ENCODE data around the gene ARFGEF2.

ARFGEF2 gene

GRCh38 chr20:48999890-49000870, 78.7 kb downstream of the ARFGEF2 start:
- H2AK5ac ChIP-seq (ENCODE audit: low read length, severe bottlenecking) = no peak overlapping the region
- H3K79me1 ChIP-seq (replicated peaks; ENCODE audit: low read length, poor library complexity, severe bottlenecking) = peaks cover 9% of the 10 kb centered on the region
- H3K4me1 ChIP-seq (ENCODE audit: control insufficient read depth, insufficient read depth, low read depth, low read length) = no peaks in the 10 kb centered on the region
- no peak overlapping the region for H2BK12ac ChIP-seq (ENCODE audit: low read length in 2 of 2)
- H3K27ac ChIP-seq (ENCODE audit: low read length, poor library complexity, severe bottlenecking) = no peak overlapping the region
- H3K27me3 ChIP-seq (ENCODE audit: control insufficient read depth in 1 of 2, insufficient read depth in 1 of 2, low read length in 2 of 2) = no peaks in the 10 kb centered on the region
- WGBS = 84% methylated on average over 3 of the region's 3 CpGs
- no peak overlapping the region for H3K18ac ChIP-seq (ENCODE audit: low read depth in 1 of 2, low read length in 2 of 2)
- peaks cover 31 to 80% of the 10 kb centered on the region in 2 experiments for H3K36me3 ChIP-seq (ENCODE audit: control insufficient read depth in 1 of 2, insufficient read depth in 2 of 2, low read depth in 1 of 2, low read length in 2 of 2)
- no peak overlapping the region for H2BK5ac ChIP-seq (ENCODE audit: low read depth, low read length, poor library complexity, severe bottlenecking)
- no peak overlapping the region for H3K4ac ChIP-seq (ENCODE audit: low read depth in 1 of 2, low read length in 2 of 2)
- H3K23ac ChIP-seq (ENCODE audit: low read length in 2 of 2) = no peak overlapping the region
- H2BK15ac ChIP-seq (ENCODE audit: low read depth, poor library complexity, severe bottlenecking) = no peak overlapping the region
- no peak overlapping the region for H4K8ac ChIP-seq (ENCODE audit: low read length)
- no peak for DNase-seq
- H4K91ac ChIP-seq (ENCODE audit: low read length) = no peak overlapping the region
- H2AFZ ChIP-seq (ENCODE audit: low read depth, low read length) = no peak overlapping the region
- no peak overlapping the region for H3K4me3 ChIP-seq (ENCODE audit: insufficient read depth in 1 of 2, low read depth in 1 of 2, low read length in 2 of 2)
- no peak overlapping the region for H3K14ac ChIP-seq (ENCODE audit: low read length in 2 of 2)
- H3K9ac ChIP-seq (ENCODE audit: low read length) = peak overlapping the region; percentile 40
- H3K4me2 ChIP-seq (ENCODE audit: low read length, poor library complexity, severe bottlenecking) = no peak overlapping the region
- no peak overlapping the region for H2BK120ac ChIP-seq (ENCODE audit: low read depth, low read length)
- H3K9me3 ChIP-seq (ENCODE audit: control insufficient read depth, low read length) = no peaks in the 10 kb centered on the region

GRCh38 chr20:49001741-49002140, 80.2 kb downstream of the ARFGEF2 start:
- peaks cover 29 to 76% of the 10 kb centered on the region in 2 experiments for H3K36me3 ChIP-seq (ENCODE audit: control insufficient read depth in 1 of 2, insufficient read depth in 2 of 2, low read depth in 1 of 2, low read length in 2 of 2)
- no peaks in the 10 kb centered on the region for H3K4me1 ChIP-seq (ENCODE audit: control insufficient read depth, insufficient read depth, low read depth, low read length)
- H3K27me3 ChIP-seq (ENCODE audit: control insufficient read depth in 1 of 2, insufficient read depth in 1 of 2, low read length in 2 of 2) = no peaks in the 10 kb centered on the region
- H3K18ac ChIP-seq (ENCODE audit: low read depth in 1 of 2, low read length in 2 of 2) = no peak overlapping the region
- no peak overlapping the region for H3K4me2 ChIP-seq (ENCODE audit: low read length, poor library complexity, severe bottlenecking)
- no peak overlapping the region for H4K8ac ChIP-seq (ENCODE audit: low read length)
- no peak for DNase-seq
- no peak overlapping the region for H2AK5ac ChIP-seq (ENCODE audit: low read length, severe bottlenecking)
- no peak overlapping the region for H2BK120ac ChIP-seq (ENCODE audit: low read depth, low read length)
- peaks cover 12% of the 10 kb centered on the region for H3K79me1 ChIP-seq (replicated peaks; ENCODE audit: low read length, poor library complexity, severe bottlenecking)
- no peak overlapping the region for H3K4me3 ChIP-seq (ENCODE audit: insufficient read depth in 1 of 2, low read depth in 1 of 2, low read length in 2 of 2)
- H2AFZ ChIP-seq (ENCODE audit: low read depth, low read length) = no peak overlapping the region
- 98% methylated on average over 6 of the region's 7 CpGs for WGBS
- H3K27ac ChIP-seq (ENCODE audit: low read length, poor library complexity, severe bottlenecking) = no peak overlapping the region
- no peak overlapping the region for H3K14ac ChIP-seq (ENCODE audit: low read length in 2 of 2)
- no peak overlapping the region for H2BK5ac ChIP-seq (ENCODE audit: low read depth, low read length, poor library complexity, severe bottlenecking)
- H3K9ac ChIP-seq (ENCODE audit: low read length) = no peak overlapping the region
- no peak overlapping the region for H3K23ac ChIP-seq (ENCODE audit: low read length in 2 of 2)
- no peak overlapping the region for H2BK12ac ChIP-seq (ENCODE audit: low read length in 2 of 2)
- H2BK15ac ChIP-seq (ENCODE audit: low read depth, poor library complexity, severe bottlenecking) = no peak overlapping the region
- H4K91ac ChIP-seq (ENCODE audit: low read length) = no peak overlapping the region
- no peak overlapping the region for H3K4ac ChIP-seq (ENCODE audit: low read depth in 1 of 2, low read length in 2 of 2)
- no peaks in the 10 kb centered on the region for H3K9me3 ChIP-seq (ENCODE audit: control insufficient read depth, low read length)

GRCh38 chr20:49006446-49006980, 85.0 kb downstream of the ARFGEF2 start:
- Histone ChIP-seq H3K23ac (ENCODE audit: low read length in 2 of 2) (no peak overlapping the region), H2BK120ac (ENCODE audit: low read depth, low read length) (no peak overlapping the region), H4K91ac (ENCODE audit: low read length) (no peak overlapping the region), H2AK5ac (ENCODE audit: low read length, severe bottlenecking) (no peak overlapping the region), H3K79me1 (replicated peaks; ENCODE audit: low read length, poor library complexity, severe bottlenecking) (peaks cover 5% of the 10 kb centered on the region), H3K18ac (ENCODE audit: low read depth in 1 of 2, low read length in 2 of 2) (no peak overlapping the region), H2BK12ac (ENCODE audit: low read length in 2 of 2) (no peak overlapping the region), H3K4me1 (ENCODE audit: control insufficient read depth, insufficient read depth, low read depth, low read length) (no peaks in the 10 kb centered on the region), H4K8ac (ENCODE audit: low read length) (no peak overlapping the region), H2BK15ac (ENCODE audit: low read depth, poor library complexity, severe bottlenecking) (no peak overlapping the region), H2AFZ (ENCODE audit: low read depth, low read length) (no peak overlapping the region), H3K4me2 (ENCODE audit: low read length, poor library complexity, severe bottlenecking) (no peak overlapping the region), H3K27ac (ENCODE audit: low read length, poor library complexity, severe bottlenecking) (no peak overlapping the region), H3K9ac (ENCODE audit: low read length) (no peak overlapping the region), H3K4me3 (ENCODE audit: insufficient read depth in 1 of 2, low read depth in 1 of 2, low read length in 2 of 2) (no peak overlapping the region), H3K4ac (ENCODE audit: low read depth in 1 of 2, low read length in 2 of 2) (no peak overlapping the region), H3K14ac (ENCODE audit: low read length in 2 of 2) (no peak overlapping the region), H2BK5ac (ENCODE audit: low read depth, low read length, poor library complexity, severe bottlenecking) (no peak overlapping the region), H3K9me3 (ENCODE audit: control insufficient read depth, low read length) (no peaks in the 10 kb centered on the region), H3K27me3 (ENCODE audit: control insufficient read depth in 1 of 2, insufficient read depth in 1 of 2, low read length in 2 of 2) (no peaks in the 10 kb centered on the region), H3K36me3 (ENCODE audit: control insufficient read depth in 1 of 2, insufficient read depth in 2 of 2, low read depth in 1 of 2, low read length in 2 of 2) (peaks cover 21 to 76% of the 10 kb centered on the region in 2 experiments)
- no peak for DNase-seq
- WGBS = 98% methylated on average over 8 of the region's 8 CpGs

- H2BK12ac ChIP-seq (ENCODE audit: low read length in 2 of 2) = no peak overlapping the region
- H3K23ac ChIP-seq (ENCODE audit: low read length in 2 of 2) = no peak overlapping the region
- no peak for DNase-seq
- H3K14ac ChIP-seq (ENCODE audit: low read length in 2 of 2) = no peak overlapping the region
- no peak overlapping the region for H3K9ac ChIP-seq (ENCODE audit: low read length)
- H3K18ac ChIP-seq (ENCODE audit: low read depth in 1 of 2, low read length in 2 of 2) = no peak overlapping the region
- H2BK15ac ChIP-seq (ENCODE audit: low read depth, poor library complexity, severe bottlenecking) = no peak overlapping the region
- no peak overlapping the region for H2BK120ac ChIP-seq (ENCODE audit: low read depth, low read length)
- peaks cover 26 to 92% of the 10 kb centered on the region in 2 experiments for H3K36me3 ChIP-seq (ENCODE audit: control insufficient read depth in 1 of 2, insufficient read depth in 2 of 2, low read depth in 1 of 2, low read length in 2 of 2)
- no peak overlapping the region for H3K4me3 ChIP-seq (ENCODE audit: insufficient read depth in 1 of 2, low read depth in 1 of 2, low read length in 2 of 2)
- H4K8ac ChIP-seq (ENCODE audit: low read length) = no peak overlapping the region
- H3K4me1 ChIP-seq (ENCODE audit: control insufficient read depth, insufficient read depth, low read depth, low read length) = no peaks in the 10 kb centered on the region
- 99% methylated on average over 12 of the region's 12 CpGs for WGBS
- no peak overlapping the region for H4K91ac ChIP-seq (ENCODE audit: low read length)
- no peak overlapping the region for H2BK5ac ChIP-seq (ENCODE audit: low read depth, low read length, poor library complexity, severe bottlenecking)
- no peak overlapping the region for H2AK5ac ChIP-seq (ENCODE audit: low read length, severe bottlenecking)
- H3K27ac ChIP-seq (ENCODE audit: low read length, poor library complexity, severe bottlenecking) = no peak overlapping the region
- no peak overlapping the region for H3K4me2 ChIP-seq (ENCODE audit: low read length, poor library complexity, severe bottlenecking)
- no peaks in the 10 kb centered on the region for H3K9me3 ChIP-seq (ENCODE audit: control insufficient read depth, low read length)
- H3K27me3 ChIP-seq (ENCODE audit: control insufficient read depth in 1 of 2, insufficient read depth in 1 of 2, low read length in 2 of 2) = no peaks in the 10 kb centered on the region
- no peak overlapping the region for H2AFZ ChIP-seq (ENCODE audit: low read depth, low read length)
- no peak overlapping the region for H3K4ac ChIP-seq (ENCODE audit: low read depth in 1 of 2, low read length in 2 of 2)
- H3K79me1 ChIP-seq (replicated peaks; ENCODE audit: low read length, poor library complexity, severe bottlenecking) = peaks cover 10% of the 10 kb centered on the region
Observed at GRCh38 chr20:49009899-49010631, 88.6 kb downstream of the ARFGEF2 start.
